ENCODE data around the gene PDE4D. TPM values are rescaled to one million over a fixed set of nuclear protein-coding genes. Genes with fewer than 3 reads are reported as not detected.

PDE4D gene
- total RNA-seq, 1 donor from 2014 or later: 27.4 TPM

DNA sequence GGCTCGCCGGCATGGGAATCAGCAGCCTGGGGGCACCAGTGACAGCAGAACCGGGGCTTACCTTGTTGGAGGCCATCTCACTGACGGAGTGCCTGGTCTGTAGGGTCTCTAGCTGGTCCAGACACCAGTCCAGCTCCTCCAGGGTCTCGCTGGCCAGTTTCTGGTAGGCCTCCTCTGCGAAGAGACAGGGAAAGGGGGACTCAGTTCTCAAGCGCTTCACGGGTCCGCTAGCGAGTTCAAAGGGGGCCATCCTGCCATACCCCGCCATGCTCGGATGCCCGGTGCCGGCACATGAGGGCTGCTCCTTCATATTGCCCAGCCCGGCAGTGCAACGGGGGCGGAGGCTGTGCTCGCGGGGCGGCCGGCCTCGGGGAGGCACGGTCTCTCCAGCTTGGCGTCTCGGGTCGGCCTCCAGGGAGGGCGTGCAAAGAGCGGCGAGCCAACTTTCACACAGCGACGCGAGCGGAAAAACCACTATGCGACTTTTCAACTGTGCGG lies 854.7 kb downstream of the PDE4D start:
- DNase-seq (ENCODE audit: extremely low read depth, low read depth, low spot score): no peak

DNA sequence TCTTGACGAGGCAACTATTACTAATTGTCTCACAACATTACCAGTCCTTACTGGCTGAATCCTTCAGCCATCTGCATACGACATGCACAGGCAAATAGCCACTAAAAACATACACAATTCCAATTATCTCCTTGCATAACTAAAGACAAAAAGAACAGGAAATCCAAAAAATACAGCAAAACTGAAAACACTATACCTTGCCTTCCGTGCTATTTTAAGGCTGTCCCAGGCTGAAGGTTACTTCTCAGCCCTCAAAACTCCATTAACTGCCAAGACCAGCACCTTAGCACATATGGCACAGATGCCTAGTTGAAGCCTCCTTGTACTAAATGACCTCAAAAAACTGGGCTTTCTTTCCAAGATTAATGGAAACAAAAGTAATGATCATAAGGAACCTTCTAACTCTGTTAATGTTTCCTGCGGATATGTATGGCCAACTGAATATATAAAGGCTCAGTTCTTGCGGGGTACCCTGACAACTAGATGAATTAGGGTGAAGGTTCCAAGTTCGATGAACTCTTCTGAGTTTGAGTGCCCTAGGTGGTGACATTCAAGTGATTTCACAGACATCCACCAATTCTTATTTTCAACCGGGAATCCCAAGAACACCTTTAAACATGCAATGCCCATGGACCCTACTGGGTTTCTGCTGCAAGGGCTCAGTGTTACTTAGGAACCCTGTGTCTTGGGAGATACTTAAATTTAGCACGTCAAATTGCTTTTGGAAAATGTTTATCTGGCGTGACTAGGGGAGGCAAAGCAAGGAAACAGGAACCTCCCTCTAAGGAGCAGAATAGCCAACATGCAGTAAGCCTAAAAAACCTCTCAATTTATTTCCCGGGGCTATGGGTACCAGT lies 855.4 kb downstream of the PDE4D start:
- DNase-seq (ENCODE audit: extremely low read depth, low read depth, low spot score): no peak

GRCh38 chr5:59037453-59037852 lies 856.1 kb downstream of the PDE4D start:
- DNase-seq (ENCODE audit: extremely low read depth, low read depth, low spot score): no peak

- no peak for DNase-seq (ENCODE audit: extremely low read depth, low read depth, low spot score)
These were observed 856.5 kb downstream of the PDE4D start for GRCh38 chr5:59037041-59037440.

DNA sequence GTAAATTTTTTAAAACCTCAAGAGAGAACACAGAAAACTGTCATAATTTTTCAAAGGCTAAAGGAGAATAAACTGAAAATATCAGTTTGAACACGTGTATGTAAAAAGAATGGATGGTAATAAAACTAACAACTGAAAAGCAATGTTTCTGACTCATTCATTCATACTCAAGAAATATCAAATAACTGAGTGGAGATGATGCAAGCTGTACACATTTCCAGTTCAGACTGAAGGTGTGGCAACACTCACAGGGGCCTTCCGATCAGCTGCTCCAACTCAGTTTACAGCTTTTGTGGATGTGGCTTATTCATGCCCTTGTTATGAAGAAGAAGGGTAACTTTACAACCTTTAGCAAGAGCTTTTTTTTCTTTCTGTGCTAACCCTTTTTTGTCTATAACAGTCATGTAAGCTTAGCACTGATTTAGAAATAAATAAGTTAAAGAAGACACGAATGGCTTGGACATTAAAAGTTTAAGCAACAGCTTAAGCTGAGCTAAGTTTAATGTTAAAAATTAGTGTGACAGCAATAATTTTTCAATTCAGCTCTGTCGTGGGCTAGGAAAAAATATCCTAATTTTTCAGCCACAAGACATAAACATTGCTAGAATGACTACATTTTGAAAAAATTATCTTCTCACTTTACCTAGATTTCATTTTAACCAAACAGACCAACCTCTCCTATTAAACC lies 857.1 kb downstream of the PDE4D start:
- DNase-seq (ENCODE audit: extremely low read depth, low read depth, low spot score): no peak

- no peak for DNase-seq (ENCODE audit: extremely low read depth, low read depth, low spot score)
These were observed 857.8 kb downstream of the PDE4D start for GRCh38 chr5:59035681-59036080.

DNA sequence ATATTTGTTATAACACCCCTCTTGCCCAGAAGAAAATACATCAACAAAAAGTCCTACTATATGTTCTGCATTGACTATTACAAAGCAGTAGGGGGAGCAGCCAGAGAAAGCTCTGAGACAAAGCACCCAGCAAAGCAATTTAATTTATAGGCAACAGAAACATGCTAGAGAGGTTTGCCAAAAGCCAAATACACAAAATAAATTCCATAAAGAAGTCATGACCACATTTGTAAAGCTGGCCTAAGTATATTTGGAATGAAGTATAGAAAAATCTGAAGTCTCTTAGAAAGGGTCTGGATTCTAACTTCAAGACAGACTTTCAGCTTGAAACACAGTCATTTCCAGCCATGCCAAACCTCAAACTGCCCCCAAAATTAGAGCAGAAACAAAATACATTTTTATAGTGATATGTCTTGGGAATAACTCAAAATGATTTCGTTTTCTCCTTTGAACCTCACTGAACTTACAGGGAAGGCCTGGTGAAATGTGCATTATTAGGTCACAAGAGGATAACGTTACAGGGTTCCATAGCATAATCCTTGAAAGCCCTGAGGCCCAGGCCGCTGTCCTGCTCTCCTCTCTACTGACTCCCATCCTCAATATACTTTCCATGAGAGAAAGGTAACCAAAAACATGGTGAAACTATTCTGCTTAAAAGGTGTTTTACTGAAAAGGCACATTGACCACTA lies 858.9 kb downstream of the PDE4D start:
- DNase-seq (ENCODE audit: extremely low read depth, low read depth, low spot score): no peak

DNA sequence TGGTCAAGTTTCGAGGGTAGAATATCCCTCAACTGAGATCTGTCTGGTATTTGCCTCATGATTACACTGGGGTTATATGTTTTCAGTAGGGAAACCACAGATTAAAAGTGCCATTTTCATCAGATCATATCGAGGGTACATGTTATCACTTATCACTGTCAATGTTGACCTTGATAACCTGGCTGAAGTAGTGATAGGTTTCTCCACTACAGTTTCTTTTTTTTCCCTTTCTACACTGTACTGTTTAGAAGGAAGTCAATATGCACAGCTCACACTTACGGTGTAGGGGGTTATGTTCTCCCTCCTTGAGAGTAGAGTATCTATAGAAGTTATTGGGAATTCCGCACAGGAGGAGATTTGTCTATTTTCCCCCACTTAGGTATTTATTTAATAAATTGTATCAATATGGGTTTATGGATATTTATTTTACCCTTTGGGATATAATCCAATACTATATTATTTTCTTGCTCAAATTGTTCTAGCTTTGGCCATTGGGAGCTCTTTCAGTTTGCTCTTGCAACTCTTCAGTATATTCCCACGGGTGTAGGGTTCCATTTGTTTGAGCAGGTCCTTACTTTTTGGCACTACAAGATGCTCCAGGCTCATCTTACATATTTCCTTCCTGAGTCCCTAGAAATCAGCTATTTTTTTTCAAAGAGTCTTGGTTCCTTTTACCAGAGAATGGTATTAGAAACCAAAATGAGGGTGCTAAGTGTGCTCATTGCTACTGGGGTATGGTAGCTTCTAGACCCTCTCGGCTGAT lies 866.2 kb downstream of the PDE4D start:
- DNase-seq (ENCODE audit: extremely low read depth, low read depth, low spot score): no peak

- no peak for DNase-seq (ENCODE audit: extremely low read depth, low read depth, low spot score)
These were observed 867.8 kb downstream of the PDE4D start for GRCh38 chr5:59025734-59026133.

DNA sequence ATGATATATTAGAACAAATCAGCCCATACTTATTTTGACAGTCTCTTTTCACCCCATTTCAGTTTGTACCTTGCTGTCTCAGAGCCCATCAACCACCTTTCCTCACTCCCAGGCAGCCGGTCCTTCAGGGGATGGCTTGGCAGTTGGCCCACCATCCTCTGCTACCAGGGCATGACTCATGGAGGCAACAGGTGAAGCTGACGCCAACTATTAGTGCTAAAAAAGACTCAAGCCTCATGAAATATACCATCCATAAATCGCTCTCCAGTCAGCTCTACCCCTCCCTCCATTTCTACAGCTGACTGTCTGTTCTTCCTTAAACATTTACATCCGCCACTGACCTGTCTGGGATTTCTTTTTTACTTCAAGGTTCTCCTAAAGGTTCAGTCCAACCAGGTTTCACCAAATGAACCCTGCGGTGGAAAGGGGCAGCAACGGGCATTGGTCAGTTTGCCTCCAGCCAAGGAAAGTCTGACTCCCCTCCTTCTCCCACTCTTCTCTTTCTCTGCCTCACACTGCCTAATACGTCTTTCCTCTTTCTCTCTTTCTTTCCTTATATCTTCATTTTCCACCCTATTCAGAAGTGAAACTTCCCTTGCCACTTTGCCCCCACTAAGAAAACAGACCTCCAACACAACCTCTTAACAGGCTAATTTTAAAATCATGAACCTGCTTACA lies 871.5 kb downstream of the PDE4D start:
- DNase-seq (ENCODE audit: extremely low read depth, low read depth, low spot score): no peak

DNA sequence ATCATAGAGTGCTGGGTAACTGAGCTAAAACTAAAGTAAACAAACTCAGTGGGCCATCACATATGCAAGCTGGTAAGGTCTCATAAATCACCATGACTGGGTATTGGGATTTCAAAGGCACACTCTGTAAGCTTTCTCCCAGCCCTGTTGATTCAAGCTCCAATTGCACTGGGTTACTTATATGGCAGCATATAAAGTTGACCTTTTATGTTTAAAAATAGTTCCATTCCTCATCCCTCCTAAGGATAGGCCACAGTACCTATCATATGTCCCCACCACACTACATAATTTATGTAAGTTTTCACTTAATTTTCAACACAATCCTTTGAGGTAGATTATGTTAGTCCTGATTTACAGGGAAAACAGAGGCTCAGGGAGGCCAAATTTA lies 872.2 kb downstream of the PDE4D start:
- DNase-seq (ENCODE audit: extremely low read depth, low read depth, low spot score): no peak

- DNase-seq (ENCODE audit: extremely low read depth, low read depth, low spot score): no peak
These were observed 872.8 kb downstream of the PDE4D start for GRCh38 chr5:59020611-59021285.

- DNase-seq (ENCODE audit: extremely low read depth, low read depth, low spot score): no peak
These were observed 874.4 kb downstream of the PDE4D start for GRCh38 chr5:59019078-59019477.

DNA sequence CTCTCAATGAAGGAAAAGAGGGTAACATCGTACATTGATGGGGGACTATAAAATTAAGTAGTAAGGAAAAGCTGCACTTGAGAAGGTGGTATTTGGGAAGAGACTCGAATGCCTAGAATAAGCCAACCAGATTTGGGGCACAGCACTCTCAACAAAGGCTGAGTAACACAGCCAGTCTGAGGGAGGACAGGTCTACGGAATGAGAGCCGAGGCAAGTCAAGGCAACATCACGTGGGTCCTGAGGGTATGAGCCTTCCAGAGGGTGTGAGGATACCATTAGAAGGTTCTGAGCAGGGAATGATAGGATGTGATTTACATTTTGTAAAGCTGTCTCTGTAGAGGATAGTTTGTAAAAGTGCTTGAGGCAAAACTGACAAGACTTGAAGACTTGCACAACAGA lies 876.6 kb downstream of the PDE4D start:
- DNase-seq (ENCODE audit: extremely low read depth, low read depth, low spot score): no peak

- no peak for DNase-seq (ENCODE audit: extremely low read depth, low read depth, low spot score)
These were observed 884.6 kb downstream of the PDE4D start for GRCh38 chr5:59008816-59009473.

- no peak for DNase-seq (ENCODE audit: extremely low read depth, low read depth, low spot score)
These were observed 886.0 kb downstream of the PDE4D start for GRCh38 chr5:59007460-59008063.

DNA sequence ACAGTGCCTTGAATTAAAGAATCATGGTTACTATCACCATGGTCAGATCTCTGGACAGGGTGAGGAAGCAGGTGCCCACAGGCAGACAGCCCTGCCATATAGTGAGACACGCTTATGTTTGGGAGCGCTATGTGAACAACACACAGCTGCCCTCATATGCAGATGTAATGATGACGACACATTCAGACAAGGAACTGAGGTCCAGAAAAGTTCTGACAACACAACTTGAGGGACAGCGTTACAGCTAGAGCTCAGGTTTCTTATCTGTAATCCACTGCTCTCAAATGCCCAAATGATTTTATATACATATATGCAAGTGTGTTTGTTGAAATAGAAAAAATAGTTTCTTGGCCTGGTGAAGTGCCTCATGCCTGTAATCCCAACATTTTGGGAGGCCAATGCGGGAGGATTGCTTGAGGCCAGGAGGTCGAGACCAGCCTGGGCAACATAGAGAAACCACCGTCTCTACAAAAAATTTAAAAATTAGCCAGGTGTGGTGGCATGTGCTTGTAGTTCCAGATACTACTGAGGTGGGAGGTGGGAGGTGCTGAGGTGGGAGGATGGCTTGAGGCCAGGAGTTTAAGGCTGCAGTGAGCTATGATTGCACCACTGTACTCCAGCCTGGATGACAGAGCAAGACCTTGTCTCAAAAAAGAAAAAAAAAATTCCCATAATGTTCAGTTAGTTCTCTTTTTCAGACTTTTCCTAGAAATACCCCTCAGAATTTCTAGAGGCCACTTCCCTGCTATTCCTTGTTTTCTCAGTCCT lies 887.4 kb downstream of the PDE4D start:
- no peak for DNase-seq (ENCODE audit: extremely low read depth, low read depth, low spot score)

- DNase-seq (ENCODE audit: extremely low read depth, low read depth, low spot score): no peak
These were observed 889.9 kb downstream of the PDE4D start for GRCh38 chr5:59003641-59004040.
